ENCODE measurements around the gene BCL7C. TPM values are rescaled to one million over a fixed set of nuclear protein-coding genes. Genes with fewer than 3 reads are reported as not detected.

BCL7C gene
- total and polyA plus RNA-seq, 10 of the 15 experiments (the other 5 are each of a cell fraction or from before 2014, with no cell fraction given), result 1.1 to 30.5 (median 13.7) TPM

GRCh38 chr16:30899794-30900193, 5.9 kb upstream of the BCL7C start (continued):
- TF ChIP-seq ASH2L (IDR thresholded peaks at IDR 0.05; ENCODE audit: borderline replicate concordance, low read depth), result no peak
- TF ChIP-seq BACH1 (IDR thresholded peaks at IDR 0.05; ENCODE audit: borderline replicate concordance), result no peak

- SMC1A ChIA-PET (ENCODE audit: uncharacterized antibody, unreplicated experiment), result interaction anchor here (0.5 to 8.8 kb wide), 5 partner anchors 14 to 99 kb away, joined by 3 to 146 read pairs (median 3); no protein-coding TSS in a partner anchor
- Histone ChIP-seq H3K9ac (ENCODE audit: control insufficient read depth, insufficient read depth, low read length) (peak overlapping the region; percentile 32; the same call in 1 of the 2 replicates), H3K27ac (ENCODE audit: control insufficient read depth, insufficient read depth) (peak overlapping the region; percentile 39; the same call in 1 of the 2 replicates), H2AFZ (ENCODE audit: control insufficient read depth, low read depth, low read length) (peak overlapping the region; percentile 78), H3K27me3 (replicated peaks in 1 of 2; ENCODE audit: control insufficient read depth in 2 of 2, insufficient read depth in 2 of 2, low read length in 1 of 2) (no peaks in the 10 kb centered on the region), H3K4me1 (ENCODE audit: control insufficient read depth, insufficient read depth, low read length) (peaks cover 31% of the 10 kb centered on the region), H4K20me1 (ENCODE audit: control insufficient read depth, insufficient read depth) (no peaks in the 10 kb centered on the region; the same call in 1 of the 2 replicates), H3K9me3 (replicated peaks; ENCODE audit: control insufficient read depth, insufficient read depth, low read length) (no peaks in the 10 kb centered on the region), H3K4me2 (ENCODE audit: control insufficient read depth, insufficient read depth) (peak overlapping the region; percentile 71), H3K79me2 (ENCODE audit: control insufficient read depth, insufficient read depth, low read length) (peaks cover 1% of the 10 kb centered on the region; the same call in 1 of the 2 replicates), H3K4me3 (no peak overlapping the region), H3K36me3 (ENCODE audit: control insufficient read depth in 2 of 2, insufficient read depth in 2 of 2, low read length in 1 of 2) (no peaks in the 10 kb centered on the region)
- FAIRE-seq (peak; percentile 71), DNase-seq (ENCODE audit: low read depth, low spot score) (no peak), ATAC-seq (peak; percentile 74)
- intact Hi-C loops (cut with micrococcal nuclease; ENCODE audit: unreplicated experiment), result loop anchor here (2.0 to 10.0 kb wide), 2 partner anchors 26 to 242 kb away; partner anchors contain the start of genes FBRS, FBXL19 and PRR14
- POLR2A ChIA-PET, result interaction anchor here (0.8 to 1.3 kb wide), 3 partner anchors 10 to 24 kb away, joined by 3 to 6 read pairs (median 4); no protein-coding TSS in a partner anchor
- 4% methylated on average over 27 of the region's 31 CpGs for WGBS (ENCODE audit: insufficient coverage, insufficient replicate concordance, low lambda C conversion rate, missing lambda C conversion rate)
- CTCF ChIA-PET, result interaction anchor here (1.2 to 4.1 kb wide), 2 partner anchors 45 to 52 kb away, joined by 4 to 28 read pairs; no protein-coding TSS in a partner anchor
- BruUV-seq (replicated peaks), result no TSS peak
- RAD21 ChIA-PET (ENCODE audit: unreplicated experiment), result interaction anchor here (0.6 to 2.0 kb wide), 2 partner anchors 20 to 52 kb away, joined by 3 to 7 read pairs; no protein-coding TSS in a partner anchor
- in situ Hi-C loops (cut with MboI), result no loop called here
- TF ChIP-seq YY1 (IDR thresholded peaks at IDR 0.05; ENCODE audit: low read depth, low read length), result peak; percentile 83
- TF ChIP-seq ZBTB33 (IDR thresholded peaks at IDR 0.05), result peak; percentile 75; the same call in 1 of the 2 replicates
- TF ChIP-seq TARDBP (IDR thresholded peaks at IDR 0.05; ENCODE audit: borderline replicate concordance), result peak; percentile 93
- peak; percentile 70; the same call in 1 of the 2 replicates for TF ChIP-seq SPI1 (IDR thresholded peaks at IDR 0.05; ENCODE audit: borderline replicate concordance, insufficient read depth, low read depth, low read length)
- TF ChIP-seq, protein P1, sequence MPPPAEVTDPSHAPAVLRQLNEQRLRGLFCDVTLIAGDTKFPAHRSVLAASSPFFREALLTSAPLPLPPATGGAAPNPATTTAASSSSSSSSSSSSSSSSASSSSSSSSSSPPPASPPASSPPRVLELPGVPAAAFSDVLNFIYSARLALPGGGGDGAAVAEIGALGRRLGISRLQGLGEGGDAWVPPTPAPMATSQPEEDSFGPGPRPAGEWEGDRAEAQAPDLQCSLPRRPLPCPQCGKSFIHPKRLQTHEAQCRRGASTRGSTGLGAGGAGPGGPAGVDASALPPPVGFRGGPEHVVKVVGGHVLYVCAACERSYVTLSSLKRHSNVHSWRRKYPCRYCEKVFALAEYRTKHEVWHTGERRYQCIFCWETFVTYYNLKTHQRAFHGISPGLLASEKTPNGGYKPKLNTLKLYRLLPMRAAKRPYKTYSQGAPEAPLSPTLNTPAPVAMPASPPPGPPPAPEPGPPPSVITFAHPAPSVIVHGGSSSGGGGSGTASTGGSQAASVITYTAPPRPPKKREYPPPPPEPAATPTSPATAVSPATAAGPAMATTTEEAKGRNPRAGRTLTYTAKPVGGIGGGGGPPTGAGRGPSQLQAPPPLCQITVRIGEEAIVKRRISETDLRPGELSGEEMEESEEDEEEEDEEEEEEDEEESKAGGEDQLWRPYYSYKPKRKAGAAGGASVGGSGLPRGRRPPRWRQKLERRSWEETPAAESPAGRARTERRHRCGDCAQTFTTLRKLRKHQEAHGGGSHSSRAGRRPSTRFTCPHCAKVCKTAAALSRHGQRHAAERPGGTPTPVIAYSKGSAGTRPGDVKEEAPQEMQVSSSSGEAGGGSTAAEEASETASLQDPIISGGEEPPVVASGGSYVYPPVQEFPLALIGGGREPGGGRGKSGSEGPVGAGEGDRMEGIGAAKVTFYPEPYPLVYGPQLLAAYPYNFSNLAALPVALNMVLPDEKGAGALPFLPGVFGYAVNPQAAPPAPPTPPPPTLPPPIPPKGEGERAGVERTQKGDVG (CRISPR knock-in tag; IDR thresholded peaks at IDR 0.05), result no peak
- TF ChIP-seq, protein P2, sequence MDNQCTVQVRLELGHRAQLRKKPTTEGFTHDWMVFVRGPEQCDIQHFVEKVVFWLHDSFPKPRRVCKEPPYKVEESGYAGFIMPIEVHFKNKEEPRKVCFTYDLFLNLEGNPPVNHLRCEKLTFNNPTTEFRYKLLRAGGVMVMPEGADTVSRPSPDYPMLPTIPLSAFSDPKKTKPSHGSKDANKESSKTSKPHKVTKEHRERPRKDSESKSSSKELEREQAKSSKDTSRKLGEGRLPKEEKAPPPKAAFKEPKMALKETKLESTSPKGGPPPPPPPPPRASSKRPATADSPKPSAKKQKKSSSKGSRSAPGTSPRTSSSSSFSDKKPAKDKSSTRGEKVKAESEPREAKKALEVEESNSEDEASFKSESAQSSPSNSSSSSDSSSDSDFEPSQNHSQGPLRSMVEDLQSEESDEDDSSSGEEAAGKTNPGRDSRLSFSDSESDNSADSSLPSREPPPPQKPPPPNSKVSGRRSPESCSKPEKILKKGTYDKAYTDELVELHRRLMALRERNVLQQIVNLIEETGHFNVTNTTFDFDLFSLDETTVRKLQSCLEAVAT (IDR thresholded peaks at IDR 0.05), result 0 out of 2 replicates have a peak, but pooled peaks have one; percentile 7
- no peak for TF ChIP-seq YBX1 (IDR thresholded peaks at IDR 0.05)
- peak; percentile 92 for TF ChIP-seq CREM (IDR thresholded peaks at IDR 0.05; ENCODE audit: low read depth)
These were observed 3.2 kb upstream of the BCL7C start for GRCh38 chr16:30896889-30897733.

Data from GM12878 (cell line).